ENCODE data around the gene TCFL5.
A peak's percentile ranks its signal among the peaks of the same experiment; 100 is the strongest.

DNA sequence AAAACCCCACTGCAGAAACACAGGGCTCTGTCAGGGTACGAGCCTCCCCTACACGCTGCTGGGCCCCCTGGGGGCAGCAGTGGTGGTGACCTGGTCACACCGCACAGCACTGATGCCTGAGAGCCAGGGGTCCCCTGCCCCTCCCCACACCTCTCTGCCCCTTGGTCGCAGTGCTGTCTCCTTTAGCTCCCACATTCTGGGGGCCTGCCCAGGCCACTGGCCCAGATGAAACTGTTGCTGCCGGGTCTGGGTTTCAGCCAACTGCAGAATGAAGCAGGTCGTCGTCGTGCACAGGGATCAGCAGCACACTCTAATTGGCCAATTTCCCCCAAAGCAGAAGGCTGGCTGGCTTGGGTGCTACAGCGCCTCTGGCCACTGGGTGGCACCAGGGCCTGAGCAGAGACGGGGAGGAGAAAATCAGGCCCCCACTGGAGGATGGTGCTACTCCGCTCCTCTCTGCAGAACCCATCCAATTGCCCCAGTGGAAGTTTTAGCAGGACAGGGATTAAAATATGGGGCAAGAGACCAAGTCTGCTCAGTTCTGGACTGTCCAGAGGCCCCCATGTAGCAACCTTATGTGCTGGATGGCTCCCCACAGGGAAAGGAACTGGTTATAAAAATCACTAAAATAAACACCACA lies 38.5 kb upstream of the TCFL5 start:
- TF ChIP-seq EZH2 (IDR thresholded peaks at IDR 0.05) (no peak), POLR2AphosphoS5 (IDR thresholded peaks at IDR 0.05; ENCODE audit: borderline replicate concordance, low read depth, low read length) (peak; percentile 43; the same call in 1 of the 2 replicates)
